SW 1271 (cell line): ENCODE measurements around the gene TSPY4.
"Not testable (repeated sequence)": the region's sequence is repeated elsewhere in the genome, so short reads cannot be mapped to it uniquely, and the experiment has no call there.

Source experiments
- DNase-seq, 2 experiments: peaks; one replicate each; lab custom pipeline; 2025; lab: John Stamatoyannopoulos, UW

The TSPY4 gene

GRCh38 chrY:9337164-9337563 is at the start of gene TSPY4:
TSS of gene TSPY4 (plus strand) at chrY:9337464. CDS start at chrY:9337510, 46 bp downstream.
- not testable (repeated sequence) for DNase-seq

GRCh38 chrY:9320996-9321395 is 16.3 kb upstream of the TSPY4 start:
- no peak for DNase-seq

GRCh38 chrY:9357497-9357896 is 20.2 kb downstream of the TSPY4 start, which contains the start of gene TSPY8:
TSS of gene TSPY8 (plus strand) at chrY:9357797. CDS start at chrY:9357843, 46 bp downstream.
- not testable (repeated sequence) for DNase-seq
